Activated naive CD4-positive, alpha-beta T cell treated with anti-CD3 and anti-CD28 coated beads, Interleukin-2, amount 50 U/mL, for 24 hours (primary cell): ENCODE data around the gene SPDYE5.
"Not testable (repeated sequence)": the region's sequence is repeated elsewhere in the genome, so short reads cannot be mapped to it uniquely, and the experiment has no call there.

ENCODE experiments used
- H3K27ac Mint-ChIP-seq: one replicate; pipeline ENCODE4 v1.8.0; 2021; ENCODE audit warnings: mild to moderate bottlenecking, mixed read lengths
- H3K27me3 Mint-ChIP-seq: one replicate; pipeline ENCODE4 v1.8.0; 2021; ENCODE audit warnings: mixed read lengths
- H3K36me3 Mint-ChIP-seq: one replicate; pipeline ENCODE4 v1.8.0; 2021; ENCODE audit warnings: mixed read lengths
- H3K4me1 Mint-ChIP-seq: one replicate; pipeline ENCODE4 v1.8.0; 2021; ENCODE audit warnings: mixed read lengths
- H3K4me3 Mint-ChIP-seq: one replicate; pipeline ENCODE4 v1.8.0; 2021; ENCODE audit warnings: mild to moderate bottlenecking, mixed read lengths
- H3K9me3 Mint-ChIP-seq: one replicate; pipeline ENCODE4 v1.8.0; 2021; ENCODE audit warnings: mixed read lengths

SPDYE5 gene

GRCh38 chr7:75492020-75492419 is at the start of gene SPDYE5:
Gene SPDYE5 (plus strand): TSS chr7:75492320. CDS start chr7:75494048, 1,728 bp downstream.
- H3K27ac Mint-ChIP-seq, H3K4me3 Mint-ChIP-seq, H3K36me3 Mint-ChIP-seq, H3K9me3 Mint-ChIP-seq, H3K27me3 Mint-ChIP-seq, H3K4me1 Mint-ChIP-seq: not testable (repeated sequence)

- peak overlapping the region; percentile 92 for H3K4me3 Mint-ChIP-seq
- H3K9me3 Mint-ChIP-seq, H3K27me3 Mint-ChIP-seq: not testable (repeated sequence)
- H3K27ac Mint-ChIP-seq = peak overlapping the region; percentile 97
- H3K36me3 Mint-ChIP-seq = peaks cover 11% of the 10 kb centered on the region
- H3K4me1 Mint-ChIP-seq = peaks cover 28% of the 10 kb centered on the region
Measured at GRCh38 chr7:75442465-75443111, 49.5 kb upstream of the SPDYE5 start.

GRCh38 chr7:75449946-75450345 is 42.2 kb upstream of the SPDYE5 start:
- not testable (repeated sequence) for H3K9me3 Mint-ChIP-seq, H3K36me3 Mint-ChIP-seq, H3K27ac Mint-ChIP-seq

GRCh38 chr7:75452494-75452955 is 39.6 kb upstream of the SPDYE5 start:
- H3K27me3 Mint-ChIP-seq, H3K4me3 Mint-ChIP-seq, H3K27ac Mint-ChIP-seq: not testable (repeated sequence)

More at GRCh38 chr7:75449946-75450345, 42.2 kb upstream of the SPDYE5 start:
- H3K4me3 Mint-ChIP-seq, H3K4me1 Mint-ChIP-seq, H3K27me3 Mint-ChIP-seq: not testable (repeated sequence)

GRCh38 chr7:75456403-75456802 is 35.7 kb upstream of the SPDYE5 start:
- not testable (repeated sequence) for H3K4me1 Mint-ChIP-seq, H3K27ac Mint-ChIP-seq, H3K4me3 Mint-ChIP-seq, H3K36me3 Mint-ChIP-seq, H3K27me3 Mint-ChIP-seq, H3K9me3 Mint-ChIP-seq

More at GRCh38 chr7:75452494-75452955, 39.6 kb upstream of the SPDYE5 start:
- not testable (repeated sequence) for H3K9me3 Mint-ChIP-seq, H3K36me3 Mint-ChIP-seq, H3K4me1 Mint-ChIP-seq

- H3K4me3 Mint-ChIP-seq, H3K9me3 Mint-ChIP-seq, H3K36me3 Mint-ChIP-seq, H3K27ac Mint-ChIP-seq, H3K27me3 Mint-ChIP-seq, H3K4me1 Mint-ChIP-seq: not testable (repeated sequence)
Measured at GRCh38 chr7:75458034-75458433, 34.1 kb upstream of the SPDYE5 start.

- not testable (repeated sequence) for H3K4me1 Mint-ChIP-seq, H3K36me3 Mint-ChIP-seq, H3K9me3 Mint-ChIP-seq, H3K27me3 Mint-ChIP-seq, H3K4me3 Mint-ChIP-seq, H3K27ac Mint-ChIP-seq
Measured at GRCh38 chr7:75460541-75460940, 31.6 kb upstream of the SPDYE5 start.

- not testable (repeated sequence) for H3K9me3 Mint-ChIP-seq, H3K4me3 Mint-ChIP-seq, H3K27ac Mint-ChIP-seq, H3K4me1 Mint-ChIP-seq, H3K27me3 Mint-ChIP-seq, H3K36me3 Mint-ChIP-seq
Measured at GRCh38 chr7:75470166-75470565, 22.0 kb upstream of the SPDYE5 start.

GRCh38 chr7:75477457-75477856 is 14.7 kb upstream of the SPDYE5 start:
- not testable (repeated sequence) for H3K36me3 Mint-ChIP-seq, H3K4me3 Mint-ChIP-seq, H3K27ac Mint-ChIP-seq, H3K9me3 Mint-ChIP-seq, H3K27me3 Mint-ChIP-seq
- H3K4me1 Mint-ChIP-seq = peaks cover 10% of the 10 kb centered on the region

- H3K9me3 Mint-ChIP-seq, H3K36me3 Mint-ChIP-seq: not testable (repeated sequence)
Measured at GRCh38 chr7:75480313-75480712, 11.8 kb upstream of the SPDYE5 start.

GRCh38 chr7:75485355-75485978 is 6.7 kb upstream of the SPDYE5 start:
- peaks cover 11% of the 10 kb centered on the region for H3K4me1 Mint-ChIP-seq
- peak overlapping the region; percentile 93 for H3K4me3 Mint-ChIP-seq
- H3K36me3 Mint-ChIP-seq, H3K27me3 Mint-ChIP-seq, H3K9me3 Mint-ChIP-seq: not testable (repeated sequence)
- peak overlapping the region; percentile 55 for H3K27ac Mint-ChIP-seq

More at GRCh38 chr7:75480313-75480712, 11.8 kb upstream of the SPDYE5 start:
- H3K27me3 Mint-ChIP-seq, H3K4me3 Mint-ChIP-seq, H3K27ac Mint-ChIP-seq: not testable (repeated sequence)
- H3K4me1 Mint-ChIP-seq = peaks cover 18% of the 10 kb centered on the region

- not testable (repeated sequence) for H3K9me3 Mint-ChIP-seq, H3K27me3 Mint-ChIP-seq
Measured at GRCh38 chr7:75485979-75486643, 6.0 kb upstream of the SPDYE5 start, which contains the start of gene POM121C. Gene POM121C (minus strand): TSS chr7:75486299. CDS start chr7:75441496, 44,803 bp downstream.

GRCh38 chr7:75509033-75509432 is 16.9 kb downstream of the SPDYE5 start:
- not testable (repeated sequence) for H3K36me3 Mint-ChIP-seq, H3K4me3 Mint-ChIP-seq, H3K27me3 Mint-ChIP-seq, H3K27ac Mint-ChIP-seq, H3K9me3 Mint-ChIP-seq, H3K4me1 Mint-ChIP-seq

More at GRCh38 chr7:75485979-75486643, 6.0 kb upstream of the SPDYE5 start, which contains the start of gene POM121C:
- Mint-ChIP-seq H3K27ac (peak within 1 kb of the TSS; percentile 55), H3K4me3 (peak within 1 kb of the TSS; percentile 93), H3K4me1 (peaks cover 11% of the 10 kb centered on the region)
- not testable (repeated sequence) for H3K36me3 Mint-ChIP-seq

- peaks cover 11% of the 10 kb centered on the region for H3K9me3 Mint-ChIP-seq
Measured at GRCh38 chr7:75518842-75519241, 26.7 kb downstream of the SPDYE5 start.

GRCh38 chr7:75521727-75522126 is 29.6 kb downstream of the SPDYE5 start:
- peaks cover 31% of the 10 kb centered on the region for H3K36me3 Mint-ChIP-seq
- peak overlapping the region; percentile 55 for H3K27ac Mint-ChIP-seq
- H3K4me3 Mint-ChIP-seq, H3K27me3 Mint-ChIP-seq: not testable (repeated sequence)
- H3K9me3 Mint-ChIP-seq = peaks cover 11% of the 10 kb centered on the region
- peaks cover 59% of the 10 kb centered on the region for H3K4me1 Mint-ChIP-seq

More at GRCh38 chr7:75518842-75519241, 26.7 kb downstream of the SPDYE5 start:
- not testable (repeated sequence) for H3K4me3 Mint-ChIP-seq, H3K27me3 Mint-ChIP-seq, H3K27ac Mint-ChIP-seq
- Mint-ChIP-seq H3K36me3 (peaks cover 31% of the 10 kb centered on the region), H3K4me1 (peaks cover 43% of the 10 kb centered on the region)

- not testable (repeated sequence) for H3K27me3 Mint-ChIP-seq, H3K9me3 Mint-ChIP-seq, H3K36me3 Mint-ChIP-seq
- peak overlapping the region; percentile 97 for H3K4me3 Mint-ChIP-seq
- peaks cover 38% of the 10 kb centered on the region for H3K4me1 Mint-ChIP-seq
- peak overlapping the region; percentile 82 for H3K27ac Mint-ChIP-seq
Measured at GRCh38 chr7:75527224-75527722, 35.2 kb downstream of the SPDYE5 start.
